ENCODE results near the gene CDYL. TPM values are rescaled to one million over a fixed set of nuclear protein-coding genes. Genes with fewer than 3 reads are reported as not detected.

The CDYL gene
- total and polyA plus RNA-seq, 2 donors: 21.4 to 38.2 TPM

DNA sequence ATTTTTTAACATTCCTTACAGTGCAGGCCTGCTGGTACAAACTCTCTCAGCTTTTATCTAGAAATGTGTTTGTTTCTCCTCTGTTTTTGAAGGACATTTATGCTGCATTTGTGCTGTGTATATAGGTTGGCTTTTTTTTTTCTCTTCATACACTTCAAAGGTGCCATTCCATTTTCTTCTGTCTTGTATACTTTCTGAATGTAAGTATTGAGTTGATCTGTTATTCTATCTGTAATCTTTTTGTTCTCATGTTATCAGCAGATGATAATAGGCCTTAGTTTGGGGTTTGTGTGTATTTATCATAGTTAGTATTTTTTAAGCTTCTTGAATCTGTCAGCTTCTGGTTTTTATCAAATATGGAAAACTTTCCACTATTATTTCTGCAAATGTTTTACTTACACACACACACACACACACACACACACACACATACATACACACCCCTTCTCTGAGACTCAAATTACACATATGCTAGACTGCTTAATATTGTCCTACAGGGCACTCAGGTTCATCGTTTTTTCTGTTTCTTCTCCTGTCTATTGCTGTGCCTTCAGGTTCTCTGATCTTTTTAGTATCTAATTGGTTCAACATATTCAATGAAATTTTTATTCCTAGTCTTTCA is 153.0 kb downstream of the CDYL start:
- H3K4me1 ChIP-seq (ENCODE audit: insufficient read depth): peaks cover 2% of the 10 kb centered on the region
- 79% methylated on average over 1 of the region's 1 CpG for WGBS
- DNase-seq (ENCODE audit: extremely low spot score): no peak
- no peak overlapping the region for H3K27ac ChIP-seq (ENCODE audit: low read depth)
- no peak overlapping the region for H3K4me3 ChIP-seq (ENCODE audit: low read depth, low read length)
- peaks cover 2% of the 10 kb centered on the region for H3K36me3 ChIP-seq (ENCODE audit: insufficient read depth)

DNA sequence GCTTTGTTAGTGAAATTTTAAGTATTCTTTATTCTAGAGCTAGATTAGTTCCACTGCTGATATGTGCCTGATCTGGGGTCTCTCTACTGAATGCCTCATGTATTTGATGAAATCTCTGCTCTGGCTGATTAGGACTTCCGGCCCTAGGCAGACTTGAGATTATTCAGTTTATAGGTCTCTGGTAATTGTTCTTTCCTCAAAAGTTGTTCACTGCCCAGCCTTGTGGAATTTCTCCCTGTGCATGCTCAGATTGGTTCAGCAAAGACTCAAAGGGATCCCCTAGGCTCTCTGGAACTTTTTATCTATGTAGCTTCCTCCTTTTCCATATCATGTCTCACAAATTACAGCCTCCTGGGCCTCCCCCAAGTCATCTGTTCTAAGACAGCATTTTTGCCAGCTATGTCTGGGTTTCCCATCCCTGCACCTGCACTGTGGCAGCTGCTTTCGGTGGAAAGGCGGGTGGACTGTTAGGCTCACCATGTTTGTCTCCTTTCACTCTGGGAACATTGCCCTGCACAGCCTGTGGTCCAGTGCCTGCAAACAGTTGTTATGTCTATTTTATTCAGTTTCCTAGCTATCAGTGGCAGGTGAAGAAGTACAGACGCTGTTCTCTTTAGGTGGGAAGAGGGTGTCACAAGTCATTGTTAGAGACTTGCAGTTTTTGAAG is 154.0 kb downstream of the CDYL start:
- H3K27ac ChIP-seq (ENCODE audit: low read depth): no peak overlapping the region
- H3K4me3 ChIP-seq (ENCODE audit: low read depth, low read length): no peak overlapping the region
- H3K4me1 ChIP-seq (ENCODE audit: insufficient read depth): peaks cover 2% of the 10 kb centered on the region
- WGBS: 83% methylated on average over 4 of the region's 4 CpGs
- no peak for DNase-seq (ENCODE audit: extremely low spot score)
- peaks cover 2% of the 10 kb centered on the region for H3K36me3 ChIP-seq (ENCODE audit: insufficient read depth)

- peaks cover 2% of the 10 kb centered on the region for H3K4me1 ChIP-seq (ENCODE audit: insufficient read depth)
- H3K27ac ChIP-seq (ENCODE audit: low read depth): no peak overlapping the region
- DNase-seq (ENCODE audit: extremely low spot score): no peak
- WGBS: 87% methylated on average over 11 of the region's 11 CpGs
- H3K36me3 ChIP-seq (ENCODE audit: insufficient read depth): peaks cover 2% of the 10 kb centered on the region
- no peak overlapping the region for H3K4me3 ChIP-seq (ENCODE audit: low read depth, low read length)
Measured at GRCh38 chr6:4931530-4932227, 155.5 kb downstream of the CDYL start.

GRCh38 chr6:4932228-4932903 is 156.2 kb downstream of the CDYL start:
- WGBS: 88% methylated on average over 8 of the region's 8 CpGs
- no peak for DNase-seq (ENCODE audit: extremely low spot score)
- H3K4me3 ChIP-seq (ENCODE audit: low read depth, low read length): no peak overlapping the region
- H3K27ac ChIP-seq (ENCODE audit: low read depth): no peak overlapping the region
- H3K4me1 ChIP-seq (ENCODE audit: insufficient read depth): peaks cover 2% of the 10 kb centered on the region
- no peaks in the 10 kb centered on the region for H3K36me3 ChIP-seq (ENCODE audit: insufficient read depth)

- no peak for DNase-seq (ENCODE audit: extremely low spot score)
- Histone ChIP-seq H3K36me3 (ENCODE audit: insufficient read depth) (no peaks in the 10 kb centered on the region), H3K4me1 (ENCODE audit: insufficient read depth) (no peaks in the 10 kb centered on the region), H3K27ac (ENCODE audit: low read depth) (no peak overlapping the region), H3K4me3 (ENCODE audit: low read depth, low read length) (no peak overlapping the region)
- WGBS: 94% methylated on average over 10 of the region's 10 CpGs
Measured at GRCh38 chr6:4935486-4935885, 159.3 kb downstream of the CDYL start.

DNA sequence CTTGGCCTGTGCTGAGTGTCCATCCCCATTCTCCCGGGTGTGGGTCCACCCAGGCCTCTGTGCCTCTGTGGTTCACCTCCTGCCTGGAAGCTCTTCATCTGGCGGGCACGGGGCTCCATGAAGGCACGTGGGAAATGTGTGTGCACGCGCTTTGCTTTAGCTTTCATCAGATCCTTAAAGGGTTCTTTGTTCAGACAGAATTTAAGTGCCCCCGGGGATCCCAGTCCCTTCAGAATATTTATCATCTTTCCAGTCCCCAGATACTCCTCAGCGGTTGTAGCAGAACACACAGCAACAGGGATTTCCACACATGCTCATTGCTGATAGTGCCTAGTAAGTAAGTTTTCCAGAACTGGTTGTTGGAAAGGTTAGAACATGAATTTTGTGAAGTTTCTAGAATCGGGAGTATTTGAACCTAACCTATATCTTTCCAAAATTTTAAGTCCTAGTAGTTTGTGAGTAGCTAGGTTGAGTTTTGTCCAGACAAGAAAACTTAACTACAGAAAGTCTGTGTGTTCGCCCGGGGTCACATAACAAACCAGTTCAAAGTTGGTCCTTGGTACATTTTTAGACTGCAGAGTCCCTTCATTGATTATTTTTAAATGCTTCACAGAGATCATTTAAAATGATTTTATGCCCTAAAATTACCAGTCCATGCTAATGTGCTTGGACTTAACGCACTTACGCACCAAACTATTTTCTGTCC is 159.9 kb downstream of the CDYL start:
- Histone ChIP-seq H3K4me1 (ENCODE audit: insufficient read depth) (no peaks in the 10 kb centered on the region), H3K36me3 (ENCODE audit: insufficient read depth) (no peaks in the 10 kb centered on the region), H3K27ac (ENCODE audit: low read depth) (no peak overlapping the region), H3K4me3 (ENCODE audit: low read depth, low read length) (no peak overlapping the region)
- DNase-seq (ENCODE audit: extremely low spot score): no peak
- WGBS: 79% methylated on average over 13 of the region's 13 CpGs

DNA sequence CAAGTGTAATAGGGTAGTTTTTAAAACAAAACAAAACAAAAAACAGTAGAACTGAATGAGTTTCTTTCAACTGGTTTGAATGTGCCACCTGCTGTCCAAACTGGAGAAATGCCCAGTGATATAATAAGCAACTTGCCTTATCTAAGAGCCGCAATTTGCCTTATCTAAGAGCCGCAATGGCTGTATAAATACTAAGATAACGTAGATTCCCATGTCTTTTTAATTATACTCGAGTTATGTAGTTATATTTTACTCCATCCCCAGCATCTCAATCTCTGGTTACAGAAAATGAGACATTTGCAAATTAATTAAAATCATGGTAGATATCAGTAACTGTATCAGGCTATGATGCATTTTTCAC is 160.5 kb downstream of the CDYL start:
- H3K4me3 ChIP-seq (ENCODE audit: low read depth, low read length): no peak overlapping the region
- 14% methylated on average over 4 of the region's 4 CpGs for WGBS
- no peaks in the 10 kb centered on the region for H3K4me1 ChIP-seq (ENCODE audit: insufficient read depth)
- H3K36me3 ChIP-seq (ENCODE audit: insufficient read depth): no peaks in the 10 kb centered on the region
- no peak overlapping the region for H3K27ac ChIP-seq (ENCODE audit: low read depth)
- no peak for DNase-seq (ENCODE audit: extremely low spot score)

DNA sequence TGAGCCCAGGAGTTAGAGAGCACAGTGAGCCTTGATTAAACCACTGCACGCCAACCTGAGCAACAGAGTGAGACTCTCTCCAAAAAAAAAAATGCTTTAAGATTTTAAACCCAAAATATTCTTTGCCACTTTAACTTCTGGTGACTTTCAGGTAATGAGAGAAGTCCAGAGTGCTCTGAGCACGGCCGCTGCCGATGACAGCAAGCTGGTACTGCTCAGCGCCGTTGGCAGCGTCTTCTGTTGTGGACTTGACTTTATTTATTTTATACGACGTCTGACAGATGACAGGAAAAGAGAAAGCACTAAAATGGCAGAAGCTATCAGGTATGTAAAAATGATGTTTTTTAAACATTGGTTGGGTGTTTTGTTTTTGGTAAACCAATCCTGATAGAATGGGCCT is 161.2 kb downstream of the CDYL start:
- Histone ChIP-seq H3K27ac (ENCODE audit: low read depth) (no peak overlapping the region), H3K4me3 (ENCODE audit: low read depth, low read length) (no peak overlapping the region), H3K36me3 (ENCODE audit: insufficient read depth) (no peaks in the 10 kb centered on the region), H3K4me1 (ENCODE audit: insufficient read depth) (no peaks in the 10 kb centered on the region)
- WGBS: 95% methylated on average over 9 of the region's 9 CpGs
- no peak for DNase-seq (ENCODE audit: extremely low spot score)

DNA sequence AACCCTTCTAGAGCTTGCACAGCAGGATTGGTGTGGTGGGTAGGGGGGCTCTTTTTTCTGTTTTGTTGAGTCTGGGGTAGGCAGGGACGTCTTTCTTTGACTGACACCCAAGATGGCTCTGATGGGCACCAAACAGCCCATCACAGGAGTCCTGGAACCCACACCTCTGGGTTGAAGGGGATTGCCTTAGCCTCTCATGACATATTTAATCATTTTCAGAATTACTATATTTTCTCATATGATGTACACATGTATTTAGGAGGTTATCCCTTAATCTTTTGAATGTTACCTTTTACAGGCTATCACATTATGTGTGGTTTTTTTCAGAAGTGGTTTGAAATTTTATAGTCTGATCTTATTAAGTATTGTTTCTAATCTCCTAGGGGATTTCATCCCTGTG is 163.0 kb downstream of the CDYL start:
- Histone ChIP-seq H3K27ac (ENCODE audit: low read depth) (no peak overlapping the region), H3K36me3 (ENCODE audit: insufficient read depth) (no peaks in the 10 kb centered on the region), H3K4me1 (ENCODE audit: insufficient read depth) (peaks cover 2% of the 10 kb centered on the region), H3K4me3 (ENCODE audit: low read depth, low read length) (no peak overlapping the region)
- no peak for DNase-seq (ENCODE audit: extremely low spot score)
- 94% methylated on average over 1 of the region's 1 CpG for WGBS

DNA sequence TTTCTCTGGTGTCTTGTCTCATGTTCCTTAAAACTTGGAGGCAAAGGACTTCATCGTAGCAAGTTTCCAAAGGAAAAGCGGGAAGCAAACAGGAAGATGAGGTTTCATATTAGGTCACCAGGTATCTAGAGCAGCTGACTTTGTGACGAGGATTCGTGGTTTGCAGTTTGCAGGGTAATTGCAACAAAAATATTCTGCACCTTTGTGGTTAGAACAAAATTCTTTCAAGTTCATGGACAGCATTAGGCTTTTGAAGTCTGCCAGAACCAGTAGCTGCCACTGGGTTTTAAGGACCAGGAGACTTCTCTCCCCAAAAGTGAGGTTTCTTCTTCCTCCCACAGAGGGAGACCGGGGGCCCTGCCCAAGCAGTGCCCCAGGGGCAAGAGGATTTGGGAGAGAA is 164.2 kb downstream of the CDYL start:
- no peak for DNase-seq (ENCODE audit: extremely low spot score)
- peaks cover 2% of the 10 kb centered on the region for H3K4me1 ChIP-seq (ENCODE audit: insufficient read depth)
- no peak overlapping the region for H3K27ac ChIP-seq (ENCODE audit: low read depth)
- no peak overlapping the region for H3K4me3 ChIP-seq (ENCODE audit: low read depth, low read length)
- 77% methylated on average over 5 of the region's 5 CpGs for WGBS
- H3K36me3 ChIP-seq (ENCODE audit: insufficient read depth): no peaks in the 10 kb centered on the region

GRCh38 chr6:4941782-4942672 is 165.8 kb downstream of the CDYL start:
- Histone ChIP-seq H3K27ac (ENCODE audit: low read depth) (no peak overlapping the region), H3K4me3 (ENCODE audit: low read depth, low read length) (no peak overlapping the region), H3K36me3 (ENCODE audit: insufficient read depth) (peaks cover 2% of the 10 kb centered on the region), H3K4me1 (ENCODE audit: insufficient read depth) (peaks cover 2% of the 10 kb centered on the region)
- WGBS: 31% methylated on average over 6 of the region's 6 CpGs
- no peak for DNase-seq (ENCODE audit: extremely low spot score)

- no peak overlapping the region for H3K27ac ChIP-seq (ENCODE audit: low read depth)
- peaks cover 2% of the 10 kb centered on the region for H3K4me1 ChIP-seq (ENCODE audit: insufficient read depth)
- DNase-seq (ENCODE audit: extremely low spot score): no peak
- H3K36me3 ChIP-seq (ENCODE audit: insufficient read depth): peaks cover 2% of the 10 kb centered on the region
- H3K4me3 ChIP-seq (ENCODE audit: low read depth, low read length): no peak overlapping the region
- WGBS: 63% methylated on average over 4 of the region's 4 CpGs
Measured at GRCh38 chr6:4942673-4943009, 166.4 kb downstream of the CDYL start.

GRCh38 chr6:4943716-4944115 is 167.5 kb downstream of the CDYL start:
- no peak overlapping the region for H3K4me3 ChIP-seq (ENCODE audit: low read depth, low read length)
- no peak for DNase-seq (ENCODE audit: extremely low spot score)
- WGBS: 82% methylated on average over 2 of the region's 2 CpGs
- H3K27ac ChIP-seq (ENCODE audit: low read depth): no peak overlapping the region
- H3K4me1 ChIP-seq (ENCODE audit: insufficient read depth): peaks cover 2% of the 10 kb centered on the region
- peaks cover 2% of the 10 kb centered on the region for H3K36me3 ChIP-seq (ENCODE audit: insufficient read depth)
